Adipocyte (in vitro differentiated cells): ENCODE data around the gene RICTOR.
A peak's percentile ranks its signal among the peaks of the same experiment; 100 is the strongest.

ENCODE experiments used
- DNase-seq: peaks from one replicate; pipeline ENCODE4 v3.0.0-alpha.2; 2015; ENCODE audit warnings: low read depth
- H3K27me3 ChIP-seq: replicated peaks from 2 replicates; pipeline ENCODE4 v1.7.0; 2013; ENCODE audit warnings: mild to moderate bottlenecking, low read length, moderate library complexity; ENCODE audit not compliant: control insufficient read depth, insufficient read depth
- H3K36me3 ChIP-seq: 2 replicates; pipeline ENCODE4 v1.7.0; 2013; ENCODE audit warnings: low read length, mild to moderate bottlenecking, moderate library complexity; ENCODE audit not compliant: control insufficient read depth, insufficient read depth, severe bottlenecking
- H3K4me1 ChIP-seq: 2 replicates; pipeline ENCODE4 v1.7.0; 2013; ENCODE audit warnings: mild to moderate bottlenecking, low read length, moderate library complexity; ENCODE audit not compliant: control insufficient read depth, insufficient read depth
- H3K4me3 ChIP-seq: 2 replicates; pipeline ENCODE4 v1.7.0; 2013; ENCODE audit warnings: mild to moderate bottlenecking, low read length, moderate library complexity
- H3K9ac ChIP-seq: 2 replicates; pipeline ENCODE4 v1.7.0; 2013; ENCODE audit warnings: mild to moderate bottlenecking, low read length, moderate library complexity
- H3K9me3 ChIP-seq: 2 replicates; pipeline ENCODE4 v1.7.0; 2013; ENCODE audit warnings: mild to moderate bottlenecking, low read length, moderate library complexity; ENCODE audit not compliant: control insufficient read depth

The RICTOR gene

DNA sequence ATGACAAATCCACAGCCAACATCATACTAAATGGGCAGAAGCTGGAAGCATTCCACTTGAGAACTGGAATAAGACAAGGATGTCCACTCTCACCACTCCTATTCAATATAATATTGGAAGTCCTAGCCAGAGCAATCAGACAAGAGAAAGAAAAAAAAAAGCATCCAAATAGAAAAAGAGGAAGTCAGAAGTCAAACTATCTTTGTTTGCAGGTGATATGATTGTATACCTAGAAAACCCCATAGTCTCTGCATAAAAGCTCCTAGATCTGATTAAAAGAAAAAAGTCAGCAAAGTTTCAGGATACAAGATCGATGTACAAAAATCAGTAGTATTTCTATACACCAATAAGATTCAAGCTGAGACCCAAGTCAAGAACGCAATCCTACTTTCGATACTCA, 162.3 kb downstream of the RICTOR start:
- H3K4me3 ChIP-seq, result no peak overlapping the region
- H3K36me3 ChIP-seq, result peaks cover 58% of the 10 kb centered on the region
- no peaks in the 10 kb centered on the region for H3K4me1 ChIP-seq
- H3K27me3 ChIP-seq, result no peaks in the 10 kb centered on the region
- H3K9ac ChIP-seq, result no peak overlapping the region
- no peak for DNase-seq
- no peaks in the 10 kb centered on the region for H3K9me3 ChIP-seq

DNA sequence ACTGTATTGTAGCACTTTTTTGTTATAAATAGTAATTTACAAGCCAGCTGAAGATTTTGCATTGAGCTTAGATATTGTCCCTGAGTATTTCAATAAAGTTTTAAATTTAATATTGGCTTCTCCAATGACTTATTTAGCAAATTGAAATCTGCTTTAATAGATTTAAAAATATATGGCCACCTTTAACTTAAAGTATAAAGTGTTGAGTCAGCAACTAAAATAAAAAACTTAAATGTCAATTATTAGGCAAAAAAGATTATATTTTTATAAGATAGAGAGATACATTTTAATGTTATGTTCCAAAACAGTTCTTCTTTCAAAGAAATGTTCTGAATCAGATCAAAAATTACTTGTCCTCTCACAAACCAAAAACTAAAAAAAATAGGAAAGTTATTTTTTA, 167.7 kb downstream of the RICTOR start:
- H3K4me3 ChIP-seq, result no peak overlapping the region
- H3K9ac ChIP-seq, result no peak overlapping the region
- H3K27me3 ChIP-seq, result no peaks in the 10 kb centered on the region
- no peaks in the 10 kb centered on the region for H3K9me3 ChIP-seq
- no peak for DNase-seq
- peaks cover 96% of the 10 kb centered on the region for H3K36me3 ChIP-seq
- H3K4me1 ChIP-seq, result no peaks in the 10 kb centered on the region

DNA sequence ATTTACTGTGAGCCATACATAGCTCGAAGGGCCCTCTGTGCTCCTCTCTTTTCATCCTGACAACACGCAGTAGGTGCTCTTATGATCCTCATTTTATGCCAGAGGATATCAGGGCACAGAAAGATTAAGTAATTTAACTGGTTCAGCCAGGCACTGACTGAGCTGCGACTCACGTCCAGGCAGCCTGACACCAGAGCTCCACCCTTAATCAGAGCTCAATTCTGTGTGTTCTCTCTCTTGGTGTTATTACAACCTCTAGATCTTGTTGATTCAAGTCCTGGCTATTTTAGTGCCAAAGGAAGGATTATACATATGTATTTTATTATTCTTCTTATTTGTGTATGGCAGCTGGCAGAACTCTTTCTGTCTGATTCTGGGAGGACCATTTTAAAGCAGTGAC, 168.7 kb downstream of the RICTOR start:
- peak; percentile 34 for DNase-seq

DNA sequence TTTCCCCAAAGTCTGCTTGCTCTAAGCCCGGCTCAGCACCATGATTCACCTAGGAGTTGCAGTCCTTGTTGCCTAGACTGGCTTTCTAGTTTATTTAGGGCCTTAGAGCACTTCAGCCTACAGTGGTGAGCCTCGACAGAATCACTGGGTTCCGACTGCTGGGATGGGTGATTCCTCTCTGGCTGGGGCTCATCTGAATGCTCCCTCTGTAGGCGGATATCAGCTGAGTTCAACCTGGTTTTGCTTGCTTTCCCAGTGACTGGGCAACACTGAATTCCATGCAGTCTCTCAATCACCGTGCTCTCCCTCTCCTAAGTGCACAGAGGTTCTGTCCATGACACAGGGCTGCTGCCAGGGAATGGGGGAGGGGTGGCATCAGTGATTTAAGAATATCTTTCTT, 174.3 kb downstream of the RICTOR start:
- peaks cover 12% of the 10 kb centered on the region for H3K9me3 ChIP-seq

More for the DNA sequence above, 168.7 kb downstream of the RICTOR start:
- H3K4me3 ChIP-seq, result no peak overlapping the region
- H3K9me3 ChIP-seq, result no peaks in the 10 kb centered on the region
- peaks cover 98% of the 10 kb centered on the region for H3K36me3 ChIP-seq
- H3K4me1 ChIP-seq, result no peaks in the 10 kb centered on the region
- H3K9ac ChIP-seq, result no peak overlapping the region
- H3K27me3 ChIP-seq, result no peaks in the 10 kb centered on the region

GRCh38 chr5:38896760-38897159, 177.4 kb downstream of the RICTOR start:
- peaks cover 12% of the 10 kb centered on the region for H3K9me3 ChIP-seq
- peaks cover 69% of the 10 kb centered on the region for H3K36me3 ChIP-seq
- no peak overlapping the region for H3K4me3 ChIP-seq
- DNase-seq, result no peak
- H3K27me3 ChIP-seq, result no peaks in the 10 kb centered on the region
- H3K4me1 ChIP-seq, result no peaks in the 10 kb centered on the region
- H3K9ac ChIP-seq, result no peak overlapping the region

More for the DNA sequence above, 174.3 kb downstream of the RICTOR start:
- DNase-seq, result no peak
- Histone ChIP-seq H3K9ac (no peak overlapping the region), H3K4me3 (no peak overlapping the region), H3K36me3 (peaks cover 77% of the 10 kb centered on the region), H3K4me1 (no peaks in the 10 kb centered on the region), H3K27me3 (no peaks in the 10 kb centered on the region)

- no peaks in the 10 kb centered on the region for H3K4me1 ChIP-seq
- peaks cover 71% of the 10 kb centered on the region for H3K36me3 ChIP-seq
- H3K4me3 ChIP-seq, result no peak overlapping the region
- no peak for DNase-seq
- no peaks in the 10 kb centered on the region for H3K27me3 ChIP-seq
- peaks cover 12% of the 10 kb centered on the region for H3K9me3 ChIP-seq
- H3K9ac ChIP-seq, result no peak overlapping the region
These were observed 181.8 kb downstream of the RICTOR start for GRCh38 chr5:38892363-38892762.

DNA sequence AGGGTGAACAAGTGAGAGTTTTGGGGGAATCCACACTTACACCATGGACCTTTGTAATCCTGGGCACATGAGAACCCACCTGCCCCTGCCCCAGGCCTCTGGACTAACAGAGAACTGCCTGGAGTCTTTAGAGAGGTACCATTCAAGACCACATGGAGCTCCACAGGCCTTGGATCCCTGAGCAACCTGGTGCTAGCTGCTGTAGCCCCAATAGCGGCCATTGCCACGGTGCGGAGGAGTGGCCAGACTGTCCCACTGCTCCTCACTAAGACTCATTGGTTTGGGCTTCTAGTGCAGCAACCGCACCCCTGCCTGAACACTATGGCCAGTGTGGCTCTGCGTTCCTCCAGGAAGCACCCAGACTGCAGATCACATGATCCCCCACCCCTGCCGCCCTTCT, 182.6 kb downstream of the RICTOR start:
- no peak overlapping the region for H3K4me3 ChIP-seq
- H3K9me3 ChIP-seq, result peaks cover 7% of the 10 kb centered on the region
- no peaks in the 10 kb centered on the region for H3K4me1 ChIP-seq
- peaks cover 75% of the 10 kb centered on the region for H3K36me3 ChIP-seq
- H3K9ac ChIP-seq, result no peak overlapping the region
- H3K27me3 ChIP-seq, result no peaks in the 10 kb centered on the region
- no peak for DNase-seq

DNA sequence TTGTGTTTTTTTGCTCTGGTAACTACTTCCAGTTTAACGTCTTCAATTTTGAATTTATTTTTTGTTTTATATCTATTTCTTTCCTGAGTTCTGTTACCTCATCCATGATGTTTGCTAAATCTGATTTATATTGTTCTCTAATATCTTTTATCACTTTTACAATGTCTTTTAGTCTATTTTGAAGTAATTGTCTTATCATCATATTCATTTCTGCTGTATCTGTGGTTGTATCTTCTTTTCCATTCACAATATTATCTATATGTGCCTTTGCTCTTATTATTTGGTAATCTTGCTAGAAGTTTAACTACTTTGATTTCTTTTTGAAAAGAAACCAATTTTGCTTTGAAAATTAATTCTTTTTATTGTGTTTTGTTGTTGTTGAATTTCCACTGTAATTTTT, 184.8 kb downstream of the RICTOR start:
- Histone ChIP-seq H3K36me3 (peaks cover 94% of the 10 kb centered on the region), H3K9ac (no peak overlapping the region), H3K27me3 (no peaks in the 10 kb centered on the region), H3K4me3 (no peak overlapping the region), H3K4me1 (no peaks in the 10 kb centered on the region), H3K9me3 (no peaks in the 10 kb centered on the region)
- DNase-seq, result no peak

GRCh38 chr5:38888041-38888440, 186.2 kb downstream of the RICTOR start:
- H3K9ac ChIP-seq, result no peak overlapping the region
- H3K9me3 ChIP-seq, result no peaks in the 10 kb centered on the region

More at GRCh38 chr5:38888041-38888440, 186.2 kb downstream of the RICTOR start:
- no peak for DNase-seq
- H3K27me3 ChIP-seq, result no peaks in the 10 kb centered on the region
- H3K36me3 ChIP-seq, result peaks cover 96% of the 10 kb centered on the region
- H3K4me1 ChIP-seq, result no peaks in the 10 kb centered on the region
- no peak overlapping the region for H3K4me3 ChIP-seq
